ENCODE measurements around the gene TLCD3A.

GRCh38 chr17:731644-732066, 741 bp upstream of the TLCD3A start:
- no peak for TF ChIP-seq ELF1 (IDR thresholded peaks at IDR 0.05)
- TF ChIP-seq YY1 (IDR thresholded peaks at IDR 0.05; ENCODE audit: low read depth) = no peak
- TF ChIP-seq USF2 (IDR thresholded peaks at IDR 0.05; ENCODE audit: borderline replicate concordance, low read depth, low read length) = no peak
- no peak for TF ChIP-seq CTCF (IDR thresholded peaks at IDR 0.05)
- TF ChIP-seq REST (IDR thresholded peaks at IDR 0.05; ENCODE audit: low read depth, low read length) = no peak
- no peak for TF ChIP-seq RAD21 (IDR thresholded peaks at IDR 0.05; ENCODE audit: low read length)
- TF ChIP-seq SMC3 (IDR thresholded peaks at IDR 0.05; ENCODE audit: low read depth, low read length) = no peak
